MM.1S (cell line): Measurements from ENCODE around the gene FHIT.

Experiments used
- EZH2 ChIP-seq: fragments of 300-600 bp; sonication (generic); optimal IDR thresholded peaks from 2 replicates; pipeline ENCODE3; 2017; ENCODE audit warnings: low read depth, mild to moderate bottlenecking, antibody characterized with exemption, low read length, mixed read lengths
- EZH2phosphoT487 ChIP-seq: fragments of 300-600 bp; sonication (generic); IDR thresholded peaks from 2 replicates; pipeline ENCODE4 v1.6.1; 2018; ENCODE audit warnings: antibody characterized with exemption, low read length
- TF ChIP-seq, protein P1 (sequence below): fragments of 300-600 bp; sonication (generic); IDR thresholded peaks from 2 replicates; pipeline ENCODE4 v1.5.1; 2016; ENCODE audit warnings: antibody characterized with exemption, low read length, mixed read lengths

DNA sequence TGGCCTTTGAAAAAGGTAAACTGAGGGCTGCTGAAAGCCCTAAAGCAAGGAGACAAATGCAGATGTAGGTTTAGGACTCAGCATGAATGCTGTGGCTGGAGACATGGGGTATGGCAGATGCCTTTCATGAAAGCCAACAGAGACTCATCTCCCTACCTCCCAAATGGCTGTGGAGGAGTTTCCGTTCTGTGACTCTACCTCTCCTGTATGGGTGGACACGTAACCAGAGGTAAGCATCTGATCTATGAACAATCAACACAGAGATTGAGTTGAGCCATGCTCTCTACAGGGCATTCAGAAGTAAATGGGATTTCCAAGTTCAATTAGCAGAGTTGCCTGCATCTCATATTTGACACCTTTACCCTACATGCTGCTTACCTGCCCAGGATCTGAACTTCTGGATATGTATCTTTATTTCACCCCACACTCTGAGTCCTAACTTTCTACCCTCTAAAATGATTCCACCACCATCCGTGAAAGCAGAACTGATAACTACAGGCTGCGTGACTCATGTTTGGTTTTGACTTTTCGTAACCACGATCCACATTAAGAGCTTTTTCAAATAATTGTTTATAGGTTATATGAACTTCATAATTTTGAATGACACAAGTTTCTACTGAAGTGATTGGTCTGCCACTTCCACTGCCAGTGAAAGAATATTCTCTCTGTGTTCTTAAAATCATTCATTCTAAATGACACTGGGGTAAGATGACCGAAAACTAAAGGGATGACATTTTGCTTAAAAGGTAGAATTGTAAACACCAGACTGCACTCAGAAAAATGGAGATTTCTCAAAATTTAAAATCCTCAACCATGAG is 1058.7 kb downstream of the FHIT start:
- TF ChIP-seq, protein P1, sequence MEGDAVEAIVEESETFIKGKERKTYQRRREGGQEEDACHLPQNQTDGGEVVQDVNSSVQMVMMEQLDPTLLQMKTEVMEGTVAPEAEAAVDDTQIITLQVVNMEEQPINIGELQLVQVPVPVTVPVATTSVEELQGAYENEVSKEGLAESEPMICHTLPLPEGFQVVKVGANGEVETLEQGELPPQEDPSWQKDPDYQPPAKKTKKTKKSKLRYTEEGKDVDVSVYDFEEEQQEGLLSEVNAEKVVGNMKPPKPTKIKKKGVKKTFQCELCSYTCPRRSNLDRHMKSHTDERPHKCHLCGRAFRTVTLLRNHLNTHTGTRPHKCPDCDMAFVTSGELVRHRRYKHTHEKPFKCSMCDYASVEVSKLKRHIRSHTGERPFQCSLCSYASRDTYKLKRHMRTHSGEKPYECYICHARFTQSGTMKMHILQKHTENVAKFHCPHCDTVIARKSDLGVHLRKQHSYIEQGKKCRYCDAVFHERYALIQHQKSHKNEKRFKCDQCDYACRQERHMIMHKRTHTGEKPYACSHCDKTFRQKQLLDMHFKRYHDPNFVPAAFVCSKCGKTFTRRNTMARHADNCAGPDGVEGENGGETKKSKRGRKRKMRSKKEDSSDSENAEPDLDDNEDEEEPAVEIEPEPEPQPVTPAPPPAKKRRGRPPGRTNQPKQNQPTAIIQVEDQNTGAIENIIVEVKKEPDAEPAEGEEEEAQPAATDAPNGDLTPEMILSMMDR: no peak
- TF ChIP-seq EZH2phosphoT487 (no peak), EZH2 (no peak)
